ENCODE results near the gene VASP. TPM values are rescaled to one million over a fixed set of nuclear protein-coding genes. Genes with fewer than 3 reads are reported as not detected.
A peak's percentile ranks its signal among the peaks of the same experiment; 100 is the strongest.

The VASP gene
- total RNA-seq, 2 donors from 2014 or later, result 76.8 to 156 TPM

DNA sequence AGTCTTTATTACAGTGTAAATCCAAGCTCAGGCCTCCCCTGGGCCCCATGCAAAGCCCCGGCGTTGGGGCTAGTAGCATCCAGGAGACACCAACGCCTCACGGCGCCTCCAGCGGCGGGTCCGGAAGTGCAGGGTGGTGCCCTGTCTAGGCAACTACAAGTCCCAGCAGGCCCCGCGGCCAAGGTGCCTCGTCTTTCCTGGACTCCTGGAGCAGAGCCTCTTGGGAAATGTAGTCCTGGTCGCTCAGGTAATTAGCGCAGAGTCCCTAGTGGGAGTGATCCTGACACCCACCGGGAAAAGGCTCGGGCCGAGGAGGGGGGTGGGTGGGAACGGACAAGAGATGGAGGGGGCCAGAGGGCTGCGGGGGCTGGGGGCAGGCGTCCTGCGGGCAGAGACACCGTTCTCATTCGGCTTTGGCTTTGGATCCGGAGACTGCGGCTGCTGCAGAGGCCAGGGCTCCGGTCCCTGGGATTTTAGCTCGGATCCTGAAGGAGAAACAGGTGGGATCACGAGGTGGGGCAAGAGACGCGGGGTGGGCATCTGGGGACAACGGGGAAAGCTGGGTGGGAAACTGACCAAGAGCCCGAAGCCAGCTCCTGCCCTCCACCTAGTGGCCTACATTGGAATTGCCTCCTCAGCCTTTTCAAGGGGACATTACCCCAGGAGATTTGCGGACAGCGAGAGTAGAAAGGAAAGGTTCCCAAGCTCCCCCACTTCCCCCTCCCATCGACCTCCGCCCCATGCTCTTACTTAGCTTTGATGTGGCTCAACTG is 21.8 kb upstream of the VASP start:
- Mint-ChIP-seq H3K36me3 (no peaks in the 10 kb centered on the region), H3K9me3 (no peaks in the 10 kb centered on the region), H3K27ac (peak overlapping the region; percentile 69 to 87)
- ATAC-seq (peak; percentile 97 to 98), DNase-seq (ENCODE audit: low spot score in 2 of 2) (peak; percentile 97 to 99)

- Mint-ChIP-seq H3K9me3 (no peaks in the 10 kb centered on the region), H3K27ac (no peak overlapping the region), H3K36me3 (no peaks in the 10 kb centered on the region)
- DNase-seq (ENCODE audit: low spot score in 2 of 2) (no peak), ATAC-seq (no peak)
These were observed 18.6 kb upstream of the VASP start for GRCh38 chr19:45488708-45489107.

DNA sequence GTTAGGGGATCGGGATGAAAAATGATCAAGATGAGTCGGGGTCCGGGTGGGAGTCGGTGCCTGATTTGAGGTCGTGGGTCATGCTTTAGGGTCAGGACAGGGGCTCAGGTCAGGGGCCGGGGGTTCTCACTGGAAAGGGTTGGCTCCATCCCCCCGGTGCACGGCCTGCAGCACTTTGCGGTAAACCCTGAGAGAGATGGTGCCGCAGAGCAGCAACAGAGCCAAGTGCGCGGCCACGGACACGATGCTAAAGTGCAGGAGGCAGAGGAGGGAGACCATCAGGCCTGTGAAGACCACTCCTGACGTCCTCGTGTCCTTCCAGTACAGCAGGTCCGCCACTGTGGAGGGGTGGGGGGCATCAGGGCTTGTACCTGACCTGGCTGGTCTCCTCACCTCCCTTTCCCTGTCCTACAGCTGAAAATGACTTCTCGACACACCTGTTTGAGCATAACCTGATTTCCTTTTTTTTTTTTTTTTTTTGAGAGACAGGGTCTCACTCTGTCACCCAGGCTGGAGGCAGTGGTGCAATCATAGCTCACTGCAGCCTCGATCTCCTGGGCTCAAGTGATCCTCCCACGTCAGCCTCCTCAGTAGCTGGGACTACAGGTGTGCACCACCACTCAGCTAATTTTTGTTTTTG is 17.9 kb upstream of the VASP start:
- DNase-seq (ENCODE audit: low spot score in 2 of 2) (no peak), ATAC-seq (no peak)
- H3K36me3 Mint-ChIP-seq, result no peaks in the 10 kb centered on the region
- H3K27ac Mint-ChIP-seq, result no peak overlapping the region
- no peaks in the 10 kb centered on the region for H3K9me3 Mint-ChIP-seq

GRCh38 chr19:45492137-45492626 is 15.1 kb upstream of the VASP start:
- DNase-seq (ENCODE audit: low spot score in 2 of 2) (no peak), ATAC-seq (no peak)
- no peak overlapping the region for H3K27ac Mint-ChIP-seq
- no peaks in the 10 kb centered on the region for H3K36me3 Mint-ChIP-seq
- H3K9me3 Mint-ChIP-seq, result no peaks in the 10 kb centered on the region

DNA sequence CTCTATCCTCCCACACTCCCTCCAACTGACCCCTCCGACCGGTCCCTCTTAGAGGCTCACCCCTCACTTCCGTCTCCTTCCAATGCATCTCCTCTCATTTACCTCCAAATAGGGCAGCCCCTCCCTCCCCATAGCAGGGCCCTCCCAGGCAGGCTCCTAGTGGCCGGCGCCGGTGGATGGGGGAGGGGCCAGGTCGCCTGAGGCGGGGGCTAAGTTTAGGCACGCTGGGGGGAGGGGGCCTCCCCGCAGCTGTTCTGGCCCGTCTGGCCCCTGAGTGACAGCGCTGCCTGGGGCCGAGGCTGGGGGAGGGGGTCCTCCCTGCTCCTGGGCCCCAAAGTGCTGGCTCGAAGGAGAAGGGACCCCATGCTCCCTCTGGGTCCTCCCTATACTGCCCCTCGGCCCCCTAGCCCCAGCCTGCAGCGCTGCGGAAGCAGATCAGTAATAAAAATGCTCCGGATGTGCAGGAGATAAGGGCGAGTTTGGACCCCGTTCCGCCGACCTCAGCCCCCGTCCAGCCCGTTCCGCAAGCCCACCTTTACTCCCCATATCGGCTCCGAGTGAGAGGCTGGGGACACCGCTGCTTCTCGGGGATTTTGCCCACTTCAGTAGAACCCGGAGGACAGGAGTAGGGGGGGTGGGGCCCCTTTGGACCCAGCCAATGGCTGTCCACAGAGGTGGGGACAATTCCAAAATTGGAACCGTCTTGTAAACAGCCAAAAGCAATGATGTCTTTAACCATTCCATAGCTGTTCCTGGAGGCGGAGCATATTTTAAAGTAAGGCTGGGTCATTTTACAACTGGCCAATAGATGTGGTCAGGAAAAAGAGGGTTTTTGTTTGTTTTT is 14.4 kb upstream of the VASP start:
- DNase-seq (ENCODE audit: low spot score in 2 of 2) (no peak), ATAC-seq (peak in 1 of 2 donors; percentile 21)
- no peaks in the 10 kb centered on the region for H3K36me3 Mint-ChIP-seq
- H3K9me3 Mint-ChIP-seq, result no peaks in the 10 kb centered on the region
- no peak overlapping the region for H3K27ac Mint-ChIP-seq

- no peak for ATAC-seq
- no peak overlapping the region for H3K27ac Mint-ChIP-seq
- no peak for DNase-seq (ENCODE audit: low spot score in 2 of 2)
- H3K36me3 Mint-ChIP-seq, result no peaks in the 10 kb centered on the region
- no peaks in the 10 kb centered on the region for H3K9me3 Mint-ChIP-seq
These were observed 12.9 kb upstream of the VASP start for GRCh38 chr19:45494261-45494916.

- no peak for ATAC-seq
- H3K27ac Mint-ChIP-seq, result no peak overlapping the region
- no peak for DNase-seq (ENCODE audit: low spot score in 2 of 2)
- H3K9me3 Mint-ChIP-seq, result no peaks in the 10 kb centered on the region
- no peaks in the 10 kb centered on the region for H3K36me3 Mint-ChIP-seq
These were observed 12.1 kb upstream of the VASP start for GRCh38 chr19:45495178-45495577.

DNA sequence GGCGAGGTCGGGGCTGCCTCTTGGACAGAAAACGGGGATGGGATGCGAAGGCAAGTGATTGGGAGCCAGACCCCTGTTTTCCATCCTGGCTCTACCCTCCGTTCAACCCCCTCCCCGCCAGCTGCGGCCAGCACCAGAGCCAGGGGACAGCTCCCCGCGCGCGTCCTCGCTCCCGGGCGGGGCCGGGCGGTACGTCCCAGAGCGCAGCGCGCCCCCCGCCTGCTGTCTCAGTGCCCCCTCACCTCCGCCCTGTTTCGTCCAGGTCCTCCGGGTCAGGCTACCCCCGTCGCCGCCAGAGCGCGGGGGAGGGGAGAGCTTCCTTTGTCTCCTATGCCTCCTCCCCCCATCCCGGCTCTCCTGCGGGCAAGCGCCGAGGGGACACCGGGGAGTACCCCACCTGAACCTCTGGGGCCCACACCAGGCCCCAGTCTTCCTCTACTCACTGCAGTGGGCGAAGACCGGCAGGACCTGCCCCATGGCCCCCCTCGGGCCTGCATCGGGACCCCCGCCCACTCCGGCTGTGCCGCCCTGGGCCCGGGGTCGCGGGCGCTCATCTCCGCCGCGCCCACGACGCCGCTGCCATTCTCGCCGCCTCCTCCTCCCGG is 10.8 kb upstream of the VASP start:
- DNase-seq (ENCODE audit: low spot score in 2 of 2) (peak in 1 of 2 donors; percentile 65), ATAC-seq (peak; percentile 1 to 28)
- H3K9me3 Mint-ChIP-seq, result no peaks in the 10 kb centered on the region
- peaks cover 0 to 4% of the 10 kb centered on the region in 2 donors for H3K36me3 Mint-ChIP-seq
- H3K27ac Mint-ChIP-seq, result no peak overlapping the region

DNA sequence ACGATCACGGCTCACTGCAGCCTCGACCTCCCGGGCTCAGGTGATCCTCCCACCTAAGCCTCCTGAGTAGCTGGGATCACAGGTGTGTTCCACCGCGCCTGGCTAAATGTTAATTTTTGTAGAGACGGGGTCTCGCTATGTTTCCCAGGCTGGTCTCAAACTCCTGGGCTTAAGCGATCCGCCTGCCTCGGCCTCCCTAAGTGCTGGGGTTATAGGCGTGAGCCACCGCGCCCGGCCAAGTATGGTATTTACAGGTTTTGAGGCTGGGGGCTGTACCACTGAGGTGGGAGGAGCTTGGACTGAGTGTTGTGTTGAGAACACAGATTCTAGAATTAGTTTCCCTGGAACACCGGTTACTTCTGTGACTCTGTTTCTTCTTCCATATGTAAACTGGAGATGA is 9.5 kb upstream of the VASP start:
- H3K36me3 Mint-ChIP-seq, result peaks cover 0 to 4% of the 10 kb centered on the region in 2 donors
- DNase-seq (ENCODE audit: low spot score in 2 of 2), result no peak
- H3K27ac Mint-ChIP-seq, result no peak overlapping the region
- H3K9me3 Mint-ChIP-seq, result no peaks in the 10 kb centered on the region
- ATAC-seq, result no peak

DNA sequence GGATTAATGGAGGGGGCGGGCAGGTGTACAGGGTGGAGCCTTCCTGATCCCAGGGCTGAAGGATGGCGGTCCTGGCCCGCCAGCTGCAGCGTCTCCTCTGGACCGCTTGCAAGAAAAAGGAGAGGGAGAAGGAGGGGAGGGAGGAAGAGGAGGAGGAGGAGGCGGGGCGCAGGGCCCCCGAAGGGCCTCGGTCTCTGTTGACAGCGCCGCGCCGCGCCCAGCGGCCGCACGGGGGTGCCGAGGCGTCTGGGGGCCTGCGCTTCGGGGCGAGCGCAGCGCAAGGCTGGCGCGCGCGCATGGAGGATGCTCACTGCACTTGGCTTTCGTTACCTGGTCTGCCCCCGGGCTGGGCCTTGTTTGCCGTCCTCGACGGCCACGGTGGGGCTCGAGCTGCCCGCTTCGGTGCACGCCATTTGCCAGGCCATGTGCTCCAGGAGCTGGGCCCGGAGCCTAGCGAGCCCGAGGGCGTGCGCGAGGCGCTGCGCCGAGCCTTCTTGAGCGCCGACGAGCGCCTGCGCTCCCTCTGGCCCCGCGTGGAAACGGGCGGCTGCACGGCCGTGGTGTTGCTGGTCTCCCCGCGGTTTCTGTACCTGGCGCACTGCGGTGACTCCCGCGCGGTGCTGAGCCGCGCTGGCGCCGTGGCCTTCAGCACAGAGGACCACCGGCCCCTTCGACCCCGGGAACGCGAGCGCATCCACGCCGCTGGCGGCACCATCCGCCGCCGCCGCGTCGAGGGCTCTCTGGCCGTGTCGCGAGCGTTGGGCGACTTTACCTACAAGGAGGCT is 8.7 kb upstream of the VASP start, which contains the start of gene PPM1N:
Gene PPM1N, plus strand, starts transcription at position 33 of the 785 bp plus-strand sequence. Its CDS starts 30 bp downstream, at position 63.
- peak; percentile 28 to 50 for ATAC-seq
- H3K36me3 Mint-ChIP-seq, result peaks cover 0 to 4% of the 10 kb centered on the region in 2 donors
- DNase-seq (ENCODE audit: low spot score in 2 of 2), result peak in 1 of 2 donors; percentile 66
- H3K9me3 Mint-ChIP-seq, result no peaks in the 10 kb centered on the region
- H3K27ac Mint-ChIP-seq, result no peak within 1 kb of the TSS

- ATAC-seq (peak; percentile 47 to 65), DNase-seq (ENCODE audit: low spot score in 2 of 2) (peak in 1 of 2 donors; percentile 79)
- peaks cover 0 to 4% of the 10 kb centered on the region in 2 donors for H3K36me3 Mint-ChIP-seq
- no peak overlapping the region for H3K27ac Mint-ChIP-seq
- H3K9me3 Mint-ChIP-seq, result no peaks in the 10 kb centered on the region
These were observed 7.8 kb upstream of the VASP start for GRCh38 chr19:45499196-45500180.

GRCh38 chr19:45500918-45501729 is 6.2 kb upstream of the VASP start:
- no peak overlapping the region for H3K27ac Mint-ChIP-seq
- DNase-seq (ENCODE audit: low spot score in 2 of 2) (no peak), ATAC-seq (no peak)
- no peaks in the 10 kb centered on the region for H3K9me3 Mint-ChIP-seq
- peaks cover 0 to 4% of the 10 kb centered on the region in 2 donors for H3K36me3 Mint-ChIP-seq

DNA sequence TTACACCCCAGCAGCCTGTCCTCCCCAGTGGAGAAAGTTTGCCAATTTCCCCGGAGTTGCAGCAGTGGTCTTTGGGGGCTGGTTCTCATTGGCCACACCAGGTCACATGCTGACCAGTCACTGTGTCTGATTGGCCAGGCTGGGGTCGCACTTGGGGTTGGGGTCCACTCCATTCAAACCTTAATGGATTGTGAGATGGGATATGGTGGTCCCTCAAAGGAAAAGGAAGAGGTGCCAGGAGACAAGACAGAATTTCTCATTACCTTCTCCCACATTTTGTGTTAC is 5.6 kb upstream of the VASP start:
- no peak overlapping the region for H3K27ac Mint-ChIP-seq
- no peak for DNase-seq (ENCODE audit: low spot score in 2 of 2)

GRCh38 chr19:45502111-45502510 is 5.2 kb upstream of the VASP start:
- Mint-ChIP-seq H3K27ac (no peak overlapping the region), H3K9me3 (no peaks in the 10 kb centered on the region), H3K36me3 (peaks cover 0 to 8% of the 10 kb centered on the region in 2 donors)
- DNase-seq (ENCODE audit: low spot score in 2 of 2) (no peak), ATAC-seq (no peak)

More for the DNA sequence above, 5.6 kb upstream of the VASP start:
- no peak for ATAC-seq
- Mint-ChIP-seq H3K9me3 (no peaks in the 10 kb centered on the region), H3K36me3 (peaks cover 0 to 4% of the 10 kb centered on the region in 2 donors)

Measured in activated naive CD4-positive, alpha-beta T cell treated with anti-CD3 and anti-CD28 coated beads, Interleukin-2, amount 50 U/mL, for 72 hours (primary cell).